Measurements from ENCODE around the gene ZSWIM1.

ZSWIM1 gene

DNA sequence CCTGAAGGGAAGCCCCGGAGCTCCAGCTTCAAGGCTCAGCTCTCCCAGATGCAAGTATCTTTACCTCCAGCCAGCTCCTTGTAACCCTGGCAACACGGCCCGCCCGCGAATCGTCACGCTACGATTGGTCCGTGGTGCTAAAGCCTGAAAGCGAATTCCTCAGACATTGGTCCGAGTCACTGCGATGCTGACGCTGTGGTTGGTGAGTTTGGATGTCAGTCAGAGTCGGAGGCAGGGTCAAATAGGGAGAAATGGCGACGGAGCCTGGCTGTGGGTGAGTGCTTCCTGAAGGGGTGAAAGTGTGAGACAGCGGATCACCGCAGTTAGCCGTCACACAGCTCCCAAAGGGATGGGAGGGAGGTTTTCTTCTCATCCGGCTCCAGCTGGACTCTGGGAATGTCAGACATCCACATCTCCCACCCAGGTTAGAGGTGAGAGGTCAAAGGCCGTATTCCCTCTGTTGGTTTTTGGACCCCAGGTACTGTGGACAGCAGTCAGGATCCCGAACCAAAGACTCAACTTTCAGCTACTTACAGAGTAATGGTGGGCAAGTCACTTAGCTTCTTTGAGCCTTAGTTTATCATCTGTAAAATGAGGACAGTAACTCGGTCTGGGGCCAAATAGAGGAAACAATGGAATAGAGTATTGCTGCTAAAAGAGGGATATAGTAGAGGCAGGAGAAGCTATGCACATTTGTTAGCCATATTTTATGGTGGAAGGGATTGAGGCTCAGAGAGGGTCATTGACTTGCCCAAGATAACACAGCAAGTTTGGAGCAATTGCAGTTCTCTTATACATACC, at the start of gene ZSWIM1:
TSS of gene ZSWIM1 (plus strand) at position 240 of the 801 bp plus-strand sequence. CDS start 1,366 bp downstream, outside the sequence.
- peak; percentile 95 for DNase-seq (ENCODE audit: low read depth)

DNA sequence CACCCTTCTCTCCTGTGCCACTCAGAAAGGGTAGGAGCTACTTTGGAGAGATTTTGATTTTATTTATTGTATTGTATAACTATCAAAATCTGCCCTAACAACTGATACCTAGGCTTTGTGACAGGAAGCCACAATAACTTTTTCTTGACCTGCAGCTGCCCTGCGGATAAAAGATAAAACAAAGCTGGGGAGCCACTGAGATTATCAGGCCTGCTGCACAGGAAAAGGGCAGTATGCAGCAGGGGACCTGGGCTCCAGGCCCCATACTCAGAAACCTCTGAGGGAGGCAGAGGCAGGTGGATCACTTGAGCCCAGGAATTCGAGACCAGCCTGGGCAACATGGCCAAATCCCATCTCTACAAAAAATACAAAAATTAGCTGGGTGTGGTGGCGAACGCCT, 48.4 kb upstream of the ZSWIM1 start:
- no peak for DNase-seq (ENCODE audit: low read depth)

DNA sequence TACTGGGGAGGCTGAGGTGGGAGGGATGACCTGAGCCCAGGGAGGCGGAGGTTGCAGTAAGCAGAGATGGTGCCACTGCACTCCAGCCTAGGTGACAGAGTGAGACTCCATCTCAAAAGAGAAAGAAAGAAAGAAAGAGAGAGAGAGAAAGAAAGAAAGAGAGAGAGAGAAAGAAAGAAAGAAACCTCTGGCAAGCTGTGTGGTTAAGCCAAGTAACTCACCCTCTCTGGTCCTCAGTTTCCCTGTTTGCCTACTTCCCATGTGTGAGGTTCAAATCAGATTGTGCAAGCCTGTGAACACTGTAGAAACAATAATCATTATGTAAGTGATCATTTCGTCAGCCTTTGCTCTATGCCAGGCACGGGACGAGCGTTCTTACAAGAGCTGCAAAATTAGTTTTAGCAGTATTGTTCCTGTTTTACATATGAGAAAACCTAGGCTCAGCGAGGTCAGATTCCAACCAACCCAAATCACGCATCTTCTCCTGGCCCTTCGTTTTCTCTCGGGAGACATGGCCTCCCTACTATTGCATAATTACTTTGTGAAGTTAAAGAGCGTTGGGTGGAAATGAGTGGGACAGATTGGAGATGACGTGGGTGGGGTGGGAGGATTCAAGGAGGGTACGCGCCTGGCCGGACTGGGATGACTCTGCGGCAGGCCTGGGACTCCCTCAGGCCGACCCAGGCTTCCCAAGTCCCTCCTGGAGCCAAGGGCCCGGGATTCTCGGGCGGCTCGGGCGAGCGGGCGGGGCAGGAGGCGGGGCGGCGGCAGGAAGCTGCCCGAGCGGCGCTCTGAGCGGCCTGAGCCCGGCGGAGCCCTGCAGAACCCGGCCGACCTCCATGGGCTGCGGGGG, 47.8 kb upstream of the ZSWIM1 start, which contains the start of gene SNX21:
TSS of gene SNX21 (plus strand) at position 770 of the 853 bp plus-strand sequence. CDS start 121 bp downstream, outside the sequence.
- no peak for DNase-seq (ENCODE audit: low read depth)

DNA sequence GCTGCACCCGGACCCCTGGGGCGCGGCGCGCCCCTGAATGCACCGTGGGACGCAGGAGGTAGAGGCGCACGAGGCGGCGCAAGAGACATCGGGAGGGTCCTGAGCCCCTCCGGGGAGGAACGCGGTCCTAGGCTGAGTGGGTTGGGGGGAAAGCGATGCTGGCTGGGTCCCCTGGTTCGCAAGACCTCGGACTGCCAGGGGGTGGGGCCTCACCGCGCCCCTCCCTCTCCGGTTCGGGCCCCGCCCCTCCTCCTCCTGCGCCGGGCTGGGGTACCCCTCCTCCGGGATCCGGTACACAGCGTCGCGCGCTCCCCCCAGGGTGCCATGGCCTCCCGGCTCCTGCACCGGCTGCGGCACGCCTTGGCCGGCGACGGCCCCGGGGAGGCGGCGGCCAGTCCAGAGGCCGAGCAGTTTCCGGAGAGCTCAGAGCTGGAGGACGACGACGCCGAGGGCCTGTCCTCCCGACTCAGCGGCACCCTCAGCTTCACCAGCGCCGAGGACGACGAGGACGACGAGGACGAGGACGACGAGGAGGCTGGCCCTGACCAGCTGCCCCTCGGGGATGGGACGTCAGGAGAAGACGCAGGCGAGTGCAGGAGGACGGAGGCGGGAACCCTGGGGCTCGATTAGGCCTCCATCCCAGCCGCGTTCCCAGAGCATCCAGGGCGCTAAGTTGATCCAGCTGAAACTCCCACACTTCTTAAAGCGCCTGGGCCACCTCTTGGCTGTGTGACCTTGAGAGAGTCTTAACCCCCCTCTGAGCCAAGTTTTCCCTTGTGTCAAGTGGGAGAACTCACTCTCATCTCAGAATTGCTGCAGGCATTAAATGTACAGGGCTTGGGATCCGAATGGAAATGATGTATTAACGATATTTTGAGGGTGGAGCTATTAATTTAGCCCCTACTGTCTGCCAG, 46.9 kb upstream of the ZSWIM1 start:
- no peak for DNase-seq (ENCODE audit: low read depth)

DNA sequence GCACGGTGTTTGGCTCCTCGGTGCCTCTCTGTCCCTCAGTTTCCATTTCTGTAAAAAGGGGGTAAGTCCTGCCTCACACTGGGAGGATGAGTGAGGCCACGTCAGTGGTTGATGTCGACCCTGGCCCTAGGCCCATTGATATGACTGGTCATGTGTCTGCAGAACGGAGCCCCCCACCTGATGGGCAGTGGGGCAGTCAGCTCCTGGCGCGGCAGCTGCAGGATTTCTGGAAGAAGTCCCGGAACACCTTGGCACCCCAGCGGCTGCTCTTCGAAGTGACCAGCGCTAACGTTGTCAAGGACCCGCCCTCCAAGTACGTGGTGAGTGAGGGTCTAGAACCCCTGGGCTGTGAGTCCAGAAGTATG, 46.2 kb upstream of the ZSWIM1 start:
- no peak for DNase-seq (ENCODE audit: low read depth)

DNA sequence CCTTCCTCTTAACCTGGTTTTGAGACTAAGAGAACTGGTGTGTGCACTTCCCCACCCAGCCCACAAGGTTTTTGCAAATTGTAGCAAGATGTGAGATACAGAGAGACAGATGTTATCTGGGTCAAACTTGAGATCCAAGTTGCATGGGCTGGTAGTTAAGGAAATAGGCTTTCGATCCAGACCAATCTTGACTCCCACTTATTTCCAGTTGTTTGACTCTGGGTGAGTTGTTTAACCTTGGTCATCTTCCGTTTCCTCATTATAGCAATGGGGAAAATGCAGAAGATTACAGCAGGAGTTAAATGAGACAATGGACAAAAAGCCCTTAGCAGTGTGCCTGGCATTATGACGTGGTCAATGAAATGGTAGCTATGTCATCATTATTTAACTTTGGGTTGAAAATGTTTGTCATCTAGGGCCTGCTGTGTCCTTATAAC, 45.7 kb upstream of the ZSWIM1 start:
- DNase-seq (ENCODE audit: low read depth): no peak

DNA sequence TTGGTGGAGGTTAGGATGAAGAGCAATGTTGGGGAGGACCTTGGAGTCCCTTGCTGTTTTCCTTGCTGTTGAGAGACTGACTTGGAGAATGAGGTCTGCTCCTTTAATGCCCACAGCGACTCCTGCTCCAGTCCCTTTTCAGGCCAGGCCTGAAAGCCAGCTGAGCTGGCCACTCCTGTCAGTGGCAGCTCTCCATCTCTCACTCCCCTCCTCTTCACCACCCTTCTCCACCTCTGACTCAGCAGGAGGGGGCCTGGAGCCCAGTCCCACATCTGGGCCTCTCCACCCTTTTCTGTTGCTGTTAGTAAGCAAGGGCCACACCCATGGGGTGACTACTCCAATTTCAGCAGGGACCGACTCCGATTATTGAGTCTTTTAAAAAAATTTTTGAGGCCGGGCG, 45.2 kb upstream of the ZSWIM1 start:
- DNase-seq (ENCODE audit: low read depth): no peak

DNA sequence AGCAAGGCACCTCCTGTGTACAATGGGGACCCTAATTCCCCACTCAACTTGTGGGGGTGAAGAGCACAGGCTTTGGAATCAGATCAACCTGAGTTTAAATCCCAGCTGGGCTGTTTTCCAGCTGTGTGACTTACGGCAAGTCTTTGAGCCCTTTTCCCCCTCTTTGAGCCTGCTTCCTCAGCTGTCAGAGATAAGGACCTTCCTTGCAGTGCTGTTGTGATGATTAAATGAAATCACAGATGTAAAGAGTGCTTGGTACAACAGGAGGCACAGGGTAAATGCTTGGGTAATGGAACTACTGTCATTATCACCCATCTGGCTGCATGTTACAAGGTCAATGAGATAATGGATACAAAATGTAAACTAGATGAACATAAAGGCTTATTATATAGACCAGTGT, 44.2 kb upstream of the ZSWIM1 start:
- no peak for DNase-seq (ENCODE audit: low read depth)

DNA sequence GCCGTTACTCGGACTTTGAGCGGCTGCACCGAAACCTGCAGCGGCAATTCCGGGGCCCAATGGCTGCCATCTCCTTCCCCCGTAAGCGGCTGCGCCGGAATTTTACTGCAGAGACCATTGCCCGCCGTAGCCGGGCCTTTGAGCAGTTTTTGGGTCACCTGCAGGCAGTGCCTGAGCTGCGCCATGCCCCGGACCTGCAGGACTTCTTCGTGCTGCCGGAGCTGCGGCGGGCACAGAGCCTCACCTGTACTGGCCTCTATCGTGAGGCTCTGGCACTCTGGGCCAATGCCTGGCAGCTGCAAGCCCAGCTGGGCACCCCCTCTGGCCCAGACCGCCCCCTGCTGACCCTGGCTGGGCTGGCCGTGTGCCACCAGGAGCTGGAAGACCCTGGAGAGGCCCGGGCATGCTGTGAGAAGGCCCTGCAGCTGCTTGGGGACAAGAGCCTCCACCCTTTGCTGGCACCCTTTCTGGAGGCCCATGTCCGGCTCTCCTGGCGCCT, 40.3 kb upstream of the ZSWIM1 start:
- no peak for DNase-seq (ENCODE audit: low read depth)

DNA sequence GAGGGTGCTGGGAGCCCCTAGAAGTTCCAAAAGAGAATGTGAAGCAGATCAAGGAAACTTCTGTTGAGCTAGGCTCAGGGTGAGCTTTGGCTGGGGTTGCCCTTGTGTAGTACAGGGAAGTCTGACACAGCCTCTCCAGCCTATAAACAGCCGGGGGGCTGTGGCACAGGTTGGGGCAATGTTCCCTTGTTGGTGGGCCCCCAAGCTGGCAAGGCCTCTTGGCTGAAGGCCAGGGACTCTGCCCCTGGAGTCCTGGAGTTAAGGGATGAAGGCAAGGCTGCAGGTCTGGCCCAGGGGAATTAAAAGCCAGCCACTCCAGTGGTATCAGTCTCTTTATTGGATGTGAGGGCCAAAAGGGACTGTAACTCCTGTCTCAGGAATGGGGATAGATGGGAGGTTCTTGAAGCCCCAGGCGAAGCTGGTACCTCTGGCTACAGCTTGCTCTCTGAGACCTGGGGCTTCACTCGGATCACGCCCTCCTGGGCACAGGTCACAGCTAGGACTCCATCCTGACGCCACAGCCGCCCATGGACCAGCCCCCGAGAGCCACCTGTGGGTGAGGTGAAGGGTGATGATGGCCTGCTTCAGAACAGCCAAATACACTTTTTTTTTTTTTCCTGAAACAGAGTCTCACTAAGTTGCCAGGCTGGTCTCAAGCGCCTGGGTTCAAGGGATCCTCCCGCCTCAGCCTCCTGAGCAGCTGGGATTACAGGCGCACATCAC, 39.5 kb upstream of the ZSWIM1 start:
- no peak for DNase-seq (ENCODE audit: low read depth)

DNA sequence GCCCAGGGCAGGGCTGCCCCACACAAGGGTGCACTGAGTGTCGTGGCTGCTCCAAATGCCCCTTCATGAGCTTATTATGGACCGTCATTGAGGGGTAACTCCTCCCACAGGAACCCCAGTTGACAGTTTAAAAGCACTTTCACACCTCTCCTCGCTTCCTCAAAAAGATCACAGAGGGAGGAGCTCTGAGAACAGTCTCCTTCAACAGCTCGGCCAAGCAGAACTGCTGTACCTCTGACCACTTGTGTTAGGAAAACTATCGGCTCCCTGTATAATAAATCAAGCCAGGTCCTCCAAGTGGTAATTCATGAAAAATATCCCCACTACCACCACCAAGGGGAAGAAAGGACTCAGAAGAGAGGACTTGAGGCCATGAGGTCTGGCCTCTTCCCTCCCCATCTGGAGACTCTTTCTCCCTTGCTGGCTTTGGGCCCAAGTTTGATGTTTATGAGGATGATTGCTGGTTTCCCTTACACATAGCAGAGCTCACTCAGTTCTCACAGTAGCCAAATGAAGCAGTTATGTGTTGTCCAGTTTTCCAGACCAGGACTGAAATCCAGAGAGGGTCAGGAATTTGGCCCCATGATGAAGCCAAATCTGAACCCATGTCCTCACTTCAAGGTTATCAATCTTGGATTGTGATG, 38.7 kb upstream of the ZSWIM1 start:
- no peak for DNase-seq (ENCODE audit: low read depth)

DNA sequence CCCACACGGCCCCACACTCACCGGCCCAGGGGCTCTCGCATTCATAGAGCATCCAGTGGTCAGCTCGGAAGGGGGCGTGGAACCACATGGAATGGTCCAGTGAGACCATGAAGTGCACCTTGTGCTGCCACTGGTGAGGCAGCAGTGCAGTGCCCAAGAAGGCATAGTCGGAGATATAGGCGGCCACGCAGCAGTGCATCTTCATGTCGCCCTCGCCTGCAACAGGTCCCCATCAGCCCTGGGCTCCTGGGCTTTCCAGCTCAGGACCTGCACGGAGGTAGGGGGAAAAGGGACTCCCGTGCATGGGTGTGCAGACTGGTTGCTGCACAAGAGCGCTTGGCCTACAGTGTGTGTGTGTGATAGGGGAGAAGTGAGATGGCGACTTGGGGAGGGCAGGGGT, 37.5 kb upstream of the ZSWIM1 start:
- no peak for DNase-seq (ENCODE audit: low read depth)

DNA sequence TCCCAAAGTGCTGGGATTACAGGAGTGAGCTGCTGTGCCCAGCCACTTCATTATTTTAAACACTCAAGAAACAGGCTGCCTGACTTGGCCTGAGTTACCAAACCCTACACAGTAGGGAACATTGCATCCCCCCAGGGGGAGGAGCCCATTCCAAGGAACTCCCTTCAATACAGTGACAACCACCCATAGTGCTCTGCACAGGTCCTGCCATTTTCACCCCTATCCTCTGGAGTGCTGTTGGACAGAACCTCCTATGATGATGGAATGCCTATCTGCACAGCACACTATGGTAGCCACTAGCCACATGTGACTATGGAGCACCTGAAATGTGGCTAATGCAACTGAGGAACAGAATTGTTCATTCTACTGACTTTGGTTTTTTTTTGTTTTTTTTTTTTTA, 35.6 kb upstream of the ZSWIM1 start:
- no peak for DNase-seq (ENCODE audit: low read depth)

DNA sequence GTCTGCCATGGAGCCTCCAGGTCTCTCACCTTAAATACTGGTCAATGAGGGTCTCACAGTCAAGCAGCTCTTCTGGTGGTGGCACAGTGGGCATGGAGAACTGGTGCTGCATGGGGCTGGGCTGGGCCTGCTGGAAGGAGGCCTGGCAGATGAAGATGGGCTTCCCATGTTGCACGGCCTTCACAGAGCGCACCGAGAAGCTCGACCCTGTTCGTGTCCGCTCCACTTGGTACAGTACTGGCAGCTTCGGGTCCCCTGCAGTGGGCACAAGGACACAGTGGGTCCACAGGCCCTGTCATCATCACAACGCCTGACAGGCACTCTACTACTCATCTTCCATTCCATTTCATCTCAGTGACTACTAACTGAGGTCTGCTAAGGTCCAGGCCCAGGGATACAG, 32.6 kb upstream of the ZSWIM1 start:
- no peak for DNase-seq (ENCODE audit: low read depth)

DNA sequence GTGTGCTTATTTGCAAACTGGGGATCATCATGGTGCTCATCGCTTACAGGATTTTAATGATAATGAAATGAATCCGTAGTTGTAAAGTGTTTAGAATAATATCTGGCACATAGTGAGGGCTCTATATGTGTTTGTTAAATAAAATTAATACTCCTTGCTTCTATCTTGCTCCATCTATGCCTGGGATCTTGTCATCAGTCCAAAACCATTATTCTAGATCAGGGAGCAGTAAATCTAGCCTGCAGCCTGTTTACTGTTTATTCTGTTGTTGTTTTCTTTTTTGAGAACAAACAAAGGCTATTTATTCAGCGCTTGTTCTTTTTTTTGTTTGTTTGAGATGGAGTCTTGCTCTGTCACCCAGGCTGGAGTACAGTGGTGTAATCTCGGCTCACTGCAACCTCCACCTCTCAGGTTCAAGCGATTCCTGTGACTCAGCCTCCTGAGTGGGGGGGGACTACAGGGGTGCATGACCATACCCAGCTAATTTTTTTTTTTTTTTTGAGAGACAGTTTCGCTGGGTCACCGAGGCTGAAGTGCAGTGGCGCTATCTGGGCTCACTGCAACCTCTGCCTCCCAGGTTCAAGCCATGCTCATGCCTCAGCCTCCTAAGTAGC, 32.0 kb upstream of the ZSWIM1 start:
- no peak for DNase-seq (ENCODE audit: low read depth)

DNA sequence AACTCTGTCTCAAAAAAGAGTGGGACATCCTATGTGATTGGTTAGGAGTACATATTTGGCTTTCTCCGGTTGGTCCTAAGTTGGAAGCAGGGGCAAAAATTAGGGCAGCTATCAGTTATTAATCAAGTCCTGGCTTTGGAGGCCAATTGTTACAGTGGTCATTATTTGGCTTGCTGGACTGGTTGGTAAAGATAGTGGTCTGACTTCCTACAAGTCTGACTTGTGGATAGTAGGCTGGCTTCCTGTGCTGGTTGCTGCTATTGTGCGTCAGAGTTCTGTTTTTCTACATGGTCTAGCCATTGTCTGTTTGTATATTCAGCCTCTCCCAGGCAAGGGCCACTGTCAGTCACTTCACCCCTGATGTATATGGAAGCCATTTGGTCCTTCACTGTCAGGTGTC, 30.8 kb upstream of the ZSWIM1 start:
- DNase-seq (ENCODE audit: low read depth): no peak

DNA sequence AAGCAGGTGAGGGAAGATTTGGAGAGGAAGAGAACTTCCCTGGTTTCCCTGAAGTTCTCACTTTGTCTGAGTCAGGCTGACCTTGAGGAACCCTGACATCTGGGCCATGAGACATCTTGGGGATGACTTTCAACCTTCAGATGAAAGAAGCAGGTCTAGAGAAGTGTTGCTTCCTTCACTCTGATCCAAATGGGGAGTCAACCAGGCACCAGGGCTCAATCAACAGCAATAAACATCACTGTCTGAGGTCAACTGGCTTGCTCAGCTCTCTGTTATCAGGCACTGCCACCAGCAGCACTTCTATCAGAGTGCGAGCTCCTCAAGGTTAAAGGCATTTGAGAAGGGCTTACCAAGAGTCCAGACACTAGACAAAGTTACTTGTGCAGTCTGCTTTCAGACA, 30.1 kb upstream of the ZSWIM1 start:
- no peak for DNase-seq (ENCODE audit: low read depth)

DNA sequence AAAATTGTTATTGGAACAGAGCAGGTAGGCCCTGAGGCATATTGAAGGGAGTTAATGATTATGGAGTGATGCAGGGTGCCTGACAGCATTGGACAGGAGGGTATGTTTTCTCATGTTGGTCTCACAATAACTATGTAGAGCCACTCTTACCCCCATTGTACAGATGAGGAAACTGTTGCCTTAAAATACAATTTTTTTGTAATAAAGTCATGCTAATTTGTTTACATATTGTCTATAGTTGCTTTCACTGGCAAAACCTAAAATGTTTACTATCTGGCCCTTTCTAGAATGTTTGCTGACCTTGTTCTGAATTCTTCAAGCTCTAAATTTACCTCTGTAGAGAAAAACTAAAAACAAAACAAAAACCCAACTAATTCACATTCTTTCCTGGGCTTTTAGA, 29.5 kb upstream of the ZSWIM1 start:
- no peak for DNase-seq (ENCODE audit: low read depth)

DNA sequence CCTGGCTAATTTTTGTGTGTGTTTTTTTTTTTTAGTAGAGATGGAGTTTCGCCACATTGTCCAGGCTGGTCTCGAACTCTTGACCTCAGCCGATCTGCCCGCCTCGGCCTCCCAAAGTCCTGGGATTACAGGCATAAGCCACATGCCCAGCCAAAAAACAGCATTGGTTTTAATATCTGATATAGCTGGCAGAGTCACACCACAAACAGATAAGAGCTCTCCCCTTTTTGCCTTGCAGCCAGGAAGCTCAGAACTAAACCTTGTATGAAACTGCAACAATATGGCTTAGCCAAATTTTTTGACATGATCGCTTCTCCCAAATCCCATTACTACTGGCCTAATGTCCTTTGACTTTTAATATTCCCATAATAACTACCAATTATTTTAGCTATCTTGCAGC, 28.7 kb upstream of the ZSWIM1 start:
- no peak for DNase-seq (ENCODE audit: low read depth)

DNA sequence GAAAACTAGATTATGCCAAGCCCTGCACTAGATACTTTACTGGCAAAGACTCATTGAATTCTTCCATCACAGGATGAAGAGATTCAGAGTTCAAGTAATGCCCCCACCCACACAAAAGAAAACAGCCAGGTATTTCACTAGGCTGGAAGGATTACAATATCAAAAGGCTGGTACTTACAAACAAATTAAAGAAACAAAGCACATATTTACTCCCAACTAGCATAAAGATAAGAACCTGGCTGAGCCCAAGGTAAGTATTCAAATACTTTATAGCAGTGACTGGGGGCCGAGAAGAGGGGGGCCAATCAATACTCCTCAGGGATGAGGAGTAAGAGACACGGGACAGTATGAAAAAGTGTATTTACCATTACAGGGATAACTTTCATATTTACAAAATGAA, 27.5 kb upstream of the ZSWIM1 start:
- DNase-seq (ENCODE audit: low read depth): no peak

Measured in activated gamma-delta T cell treated with anti-CD3 and anti-CD28 coated beads, Interleukin-2, amount 50 U/mL, for 16 hours (primary cell).